GM23338 (cell line): Measurements from ENCODE around the gene ZNF491. TPM values are rescaled to one million over a fixed set of nuclear protein-coding genes. Genes with fewer than 3 reads are reported as not detected.

Source experiments
- ATAC-seq: fragments of 200-7000 bp; cut with Tn5 transposase; 3 replicates; pipeline ENCODE4 v1.9.1; 2020
- DNase-seq: peaks from one replicate; pipeline ENCODE4 v3.0.0-alpha.2; 2015; ENCODE audit warnings: low spot score
- H2AFZ ChIP-seq: fragments of 200-600 bp; sonication (generic); 2 replicates; pipeline ENCODE4 v1.8.0; 2016; ENCODE audit warnings: antibody characterized with exemption, mild to moderate bottlenecking, moderate library complexity
- H3F3A ChIP-seq: fragments of 200-600 bp; sonication (generic); replicated peaks from 2 replicates; pipeline ENCODE4 v1.8.0; 2017; ENCODE audit warnings: antibody characterized with exemption, mixed run types, low read depth
- H3K27ac ChIP-seq: fragments of 200-600 bp; sonication (generic); 2 replicates; pipeline ENCODE4 v1.6.1; 2016; ENCODE audit warnings: low read depth
- H3K27me3 ChIP-seq: fragments of 200-600 bp; sonication (generic); 2 replicates; pipeline ENCODE4 v1.8.0; 2016; ENCODE audit warnings: mild to moderate bottlenecking, mixed run types, moderate library complexity; ENCODE audit not compliant: insufficient read depth
- H3K36me3 ChIP-seq: fragments of 200-600 bp; sonication (generic); 2 replicates; pipeline ENCODE4 v1.8.0; 2016; ENCODE audit warnings: mild to moderate bottlenecking; ENCODE audit not compliant: insufficient read depth
- H3K4me1 ChIP-seq: fragments of 200-600 bp; sonication (generic); 2 replicates; pipeline ENCODE4 v1.8.0; 2016; ENCODE audit warnings: mild to moderate bottlenecking, moderate library complexity; ENCODE audit not compliant: insufficient read depth
- H3K4me2 ChIP-seq: fragments of 200-600 bp; sonication (generic); 2 replicates; pipeline ENCODE4 v1.7.1; 2017; ENCODE audit warnings: mixed run types
- H3K4me3 ChIP-seq: fragments of 200-600 bp; sonication (generic); 2 replicates; pipeline ENCODE4 v1.6.1; 2016; ENCODE audit warnings: mixed run types
- H3K79me2 ChIP-seq: fragments of 200-600 bp; sonication (generic); replicated peaks from 2 replicates; pipeline ENCODE4 v1.8.0; 2017; ENCODE audit warnings: mild to moderate bottlenecking; ENCODE audit not compliant: insufficient read depth
- H3K9me2 ChIP-seq: fragments of 200-600 bp; sonication (generic); 2 replicates; pipeline ENCODE4 v1.8.0; 2017; ENCODE audit not compliant: insufficient read depth
- H4K20me1 ChIP-seq: fragments of 200-600 bp; sonication (generic); replicated peaks from 2 replicates; pipeline ENCODE4 v1.8.0; 2017; ENCODE audit warnings: mild to moderate bottlenecking; ENCODE audit not compliant: insufficient read depth
- H3K27ac Mint-ChIP-seq: 2 replicates; pipeline ENCODE4 v1.8.0; 2020; ENCODE audit warnings: inconsistent platforms, mild to moderate bottlenecking, moderate library complexity, mixed read lengths
- H3K27me3 Mint-ChIP-seq: 3 replicates; pipeline ENCODE4 v1.8.0; 2022; ENCODE audit warnings: low read depth, mild to moderate bottlenecking, moderate library complexity, mixed read lengths, inconsistent platforms; ENCODE audit not compliant: insufficient read depth, poor library complexity
- H3K36me3 Mint-ChIP-seq: 3 replicates; pipeline ENCODE4 v1.8.0; 2021; ENCODE audit warnings: low read depth, mild to moderate bottlenecking, inconsistent platforms, moderate library complexity, mixed read lengths
- H3K4me1 Mint-ChIP-seq: 3 replicates; pipeline ENCODE4 v1.8.0; 2020; ENCODE audit warnings: mild to moderate bottlenecking, inconsistent platforms, mixed read lengths
- H3K4me3 Mint-ChIP-seq: 3 replicates; pipeline ENCODE4 v1.8.0; 2021; ENCODE audit warnings: moderate library complexity, mild to moderate bottlenecking, inconsistent platforms, mixed read lengths
- H3K9me3 Mint-ChIP-seq: 3 replicates; pipeline ENCODE4 v1.8.0; 2020; ENCODE audit warnings: moderate library complexity, mild to moderate bottlenecking, inconsistent platforms, mixed read lengths
- CREB1 ChIP-seq: fragments of 250-450 bp; sonication (Bioruptor Pico); IDR thresholded peaks from 2 replicates; pipeline ENCODE4 v1.5.0; 2020; ENCODE audit warnings: low read depth, mild to moderate bottlenecking, moderate library complexity
- EZH2phosphoT487 ChIP-seq: fragments of 200-600 bp; sonication (generic); IDR thresholded peaks from one replicate; pipeline ENCODE4 v1.8.1; 2018; ENCODE audit warnings: antibody characterized with exemption; ENCODE audit not compliant: unreplicated experiment
- NANOG ChIP-seq: IDR thresholded peaks from 2 replicates; pipeline ENCODE4 v1.6.1; 2016; ENCODE audit warnings: antibody characterized with exemption, borderline replicate concordance
- POLR2AphosphoS5 ChIP-seq: IDR thresholded peaks from 2 replicates; pipeline ENCODE4 v1.6.1; 2016; ENCODE audit warnings: antibody characterized with exemption, low read depth
- STAT1 ChIP-seq: IDR thresholded peaks from one replicate; pipeline ENCODE4 v1.6.1; 2016; ENCODE audit warnings: antibody characterized with exemption; ENCODE audit not compliant: unreplicated experiment
- ZNF331 ChIP-seq: fragments of 250-450 bp; sonication (Bioruptor Pico); IDR thresholded peaks from 2 replicates; pipeline ENCODE4 v1.5.0; 2020; ENCODE audit warnings: low read depth, mild to moderate bottlenecking, moderate library complexity
- polyA plus RNA-seq: library from polyadenylated mRNA; unstranded; fragments of >200 nt; fragmentation: Nextera tagmentation; extraction: Ambion mirVana; gene quantifications from 2 replicates; pipeline ENCODE4 v1.2.1, GENCODE V29; 2016
- total RNA-seq: library from RNA; depleted of rRNA; stranded (reverse); fragments of >200 nt; shearing (Covaris generic); gene quantifications from 2 replicates; pipeline ENCODE4 v1.2.3, GENCODE V29; 2014
- TF ChIP-seq, protein P1 (sequence below): IDR thresholded peaks from 2 replicates; pipeline ENCODE4 v1.6.1; 2016; ENCODE audit warnings: antibody characterized with exemption
- TF ChIP-seq, protein P2 (sequence below): IDR thresholded peaks from one replicate; pipeline ENCODE4 v1.6.1; 2018; ENCODE audit warnings: antibody characterized with exemption; ENCODE audit not compliant: unreplicated experiment
- TF ChIP-seq, protein P3 (sequence below): fragments of 250-450 bp; sonication (Bioruptor Pico); IDR thresholded peaks from 2 replicates; pipeline ENCODE4 v1.5.0; 2020; ENCODE audit warnings: mild to moderate bottlenecking, moderate library complexity

ZNF491 gene
- total and polyA plus RNA-seq, 2 experiments from 2014 or later: 0.32 to 1.3 TPM

DNA sequence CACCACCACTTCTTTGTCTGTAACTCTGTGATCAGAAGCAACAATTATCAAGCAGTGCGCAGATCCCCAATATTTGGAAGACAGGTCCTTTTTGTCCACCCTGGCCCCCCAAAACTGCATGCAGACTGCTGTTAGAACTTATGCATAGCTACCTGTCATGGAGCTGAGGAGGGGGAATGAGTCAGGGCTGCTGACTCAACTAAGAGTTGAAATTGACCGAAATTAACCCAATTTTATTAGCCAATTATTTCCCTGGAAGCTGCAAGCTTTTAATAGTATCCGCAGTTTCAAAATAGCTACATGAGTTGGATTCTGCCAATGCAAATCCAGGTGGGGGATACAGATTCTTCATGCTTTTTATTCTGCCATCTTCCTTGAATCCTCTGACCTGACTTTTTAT, 14.0 kb upstream of the ZNF491 start (continued):
- TF ChIP-seq, protein P1, sequence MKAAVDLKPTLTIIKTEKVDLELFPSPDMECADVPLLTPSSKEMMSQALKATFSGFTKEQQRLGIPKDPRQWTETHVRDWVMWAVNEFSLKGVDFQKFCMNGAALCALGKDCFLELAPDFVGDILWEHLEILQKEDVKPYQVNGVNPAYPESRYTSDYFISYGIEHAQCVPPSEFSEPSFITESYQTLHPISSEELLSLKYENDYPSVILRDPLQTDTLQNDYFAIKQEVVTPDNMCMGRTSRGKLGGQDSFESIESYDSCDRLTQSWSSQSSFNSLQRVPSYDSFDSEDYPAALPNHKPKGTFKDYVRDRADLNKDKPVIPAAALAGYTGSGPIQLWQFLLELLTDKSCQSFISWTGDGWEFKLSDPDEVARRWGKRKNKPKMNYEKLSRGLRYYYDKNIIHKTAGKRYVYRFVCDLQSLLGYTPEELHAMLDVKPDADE: no peak
- TF ChIP-seq EZH2phosphoT487 (no peak), NANOG (no peak), CREB1 (CRISPR knock-in tag) (no peak)
- TF ChIP-seq, protein P2, sequence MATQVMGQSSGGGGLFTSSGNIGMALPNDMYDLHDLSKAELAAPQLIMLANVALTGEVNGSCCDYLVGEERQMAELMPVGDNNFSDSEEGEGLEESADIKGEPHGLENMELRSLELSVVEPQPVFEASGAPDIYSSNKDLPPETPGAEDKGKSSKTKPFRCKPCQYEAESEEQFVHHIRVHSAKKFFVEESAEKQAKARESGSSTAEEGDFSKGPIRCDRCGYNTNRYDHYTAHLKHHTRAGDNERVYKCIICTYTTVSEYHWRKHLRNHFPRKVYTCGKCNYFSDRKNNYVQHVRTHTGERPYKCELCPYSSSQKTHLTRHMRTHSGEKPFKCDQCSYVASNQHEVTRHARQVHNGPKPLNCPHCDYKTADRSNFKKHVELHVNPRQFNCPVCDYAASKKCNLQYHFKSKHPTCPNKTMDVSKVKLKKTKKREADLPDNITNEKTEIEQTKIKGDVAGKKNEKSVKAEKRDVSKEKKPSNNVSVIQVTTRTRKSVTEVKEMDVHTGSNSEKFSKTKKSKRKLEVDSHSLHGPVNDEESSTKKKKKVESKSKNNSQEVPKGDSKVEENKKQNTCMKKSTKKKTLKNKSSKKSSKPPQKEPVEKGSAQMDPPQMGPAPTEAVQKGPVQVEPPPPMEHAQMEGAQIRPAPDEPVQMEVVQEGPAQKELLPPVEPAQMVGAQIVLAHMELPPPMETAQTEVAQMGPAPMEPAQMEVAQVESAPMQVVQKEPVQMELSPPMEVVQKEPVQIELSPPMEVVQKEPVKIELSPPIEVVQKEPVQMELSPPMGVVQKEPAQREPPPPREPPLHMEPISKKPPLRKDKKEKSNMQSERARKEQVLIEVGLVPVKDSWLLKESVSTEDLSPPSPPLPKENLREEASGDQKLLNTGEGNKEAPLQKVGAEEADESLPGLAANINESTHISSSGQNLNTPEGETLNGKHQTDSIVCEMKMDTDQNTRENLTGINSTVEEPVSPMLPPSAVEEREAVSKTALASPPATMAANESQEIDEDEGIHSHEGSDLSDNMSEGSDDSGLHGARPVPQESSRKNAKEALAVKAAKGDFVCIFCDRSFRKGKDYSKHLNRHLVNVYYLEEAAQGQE: no peak

DNA sequence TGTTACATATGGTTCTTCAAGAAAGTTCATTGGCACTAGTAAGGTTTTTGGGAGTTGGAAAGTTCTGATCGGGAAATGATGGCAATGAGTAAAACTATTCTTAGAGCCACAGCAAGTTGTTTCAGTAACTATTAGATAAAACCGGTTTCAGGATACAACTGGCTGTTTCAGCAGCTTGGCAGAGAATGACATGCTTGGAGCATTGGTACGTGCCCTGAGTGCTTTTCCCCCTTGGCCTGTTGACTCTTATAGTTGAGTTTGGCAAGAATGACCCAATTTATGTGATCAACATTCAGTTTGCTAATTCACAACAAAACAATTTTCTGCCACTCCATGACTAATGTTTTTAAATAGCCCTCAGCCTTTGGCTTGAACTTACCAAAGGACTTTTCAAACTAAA, 10.8 kb upstream of the ZNF491 start:
- Histone ChIP-seq H3K27me3 (no peaks in the 10 kb centered on the region), H3K4me1 (no peaks in the 10 kb centered on the region), H2AFZ (no peak overlapping the region), H3K36me3 (no peaks in the 10 kb centered on the region), H4K20me1 (no peaks in the 10 kb centered on the region), H3K4me3 (no peak overlapping the region), H3K27ac (no peak overlapping the region), H3K79me2 (no peaks in the 10 kb centered on the region), H3F3A (no peaks in the 10 kb centered on the region), H3K4me2 (no peak overlapping the region), H3K9me2 (no peaks in the 10 kb centered on the region)
- TF ChIP-seq, protein P3, sequence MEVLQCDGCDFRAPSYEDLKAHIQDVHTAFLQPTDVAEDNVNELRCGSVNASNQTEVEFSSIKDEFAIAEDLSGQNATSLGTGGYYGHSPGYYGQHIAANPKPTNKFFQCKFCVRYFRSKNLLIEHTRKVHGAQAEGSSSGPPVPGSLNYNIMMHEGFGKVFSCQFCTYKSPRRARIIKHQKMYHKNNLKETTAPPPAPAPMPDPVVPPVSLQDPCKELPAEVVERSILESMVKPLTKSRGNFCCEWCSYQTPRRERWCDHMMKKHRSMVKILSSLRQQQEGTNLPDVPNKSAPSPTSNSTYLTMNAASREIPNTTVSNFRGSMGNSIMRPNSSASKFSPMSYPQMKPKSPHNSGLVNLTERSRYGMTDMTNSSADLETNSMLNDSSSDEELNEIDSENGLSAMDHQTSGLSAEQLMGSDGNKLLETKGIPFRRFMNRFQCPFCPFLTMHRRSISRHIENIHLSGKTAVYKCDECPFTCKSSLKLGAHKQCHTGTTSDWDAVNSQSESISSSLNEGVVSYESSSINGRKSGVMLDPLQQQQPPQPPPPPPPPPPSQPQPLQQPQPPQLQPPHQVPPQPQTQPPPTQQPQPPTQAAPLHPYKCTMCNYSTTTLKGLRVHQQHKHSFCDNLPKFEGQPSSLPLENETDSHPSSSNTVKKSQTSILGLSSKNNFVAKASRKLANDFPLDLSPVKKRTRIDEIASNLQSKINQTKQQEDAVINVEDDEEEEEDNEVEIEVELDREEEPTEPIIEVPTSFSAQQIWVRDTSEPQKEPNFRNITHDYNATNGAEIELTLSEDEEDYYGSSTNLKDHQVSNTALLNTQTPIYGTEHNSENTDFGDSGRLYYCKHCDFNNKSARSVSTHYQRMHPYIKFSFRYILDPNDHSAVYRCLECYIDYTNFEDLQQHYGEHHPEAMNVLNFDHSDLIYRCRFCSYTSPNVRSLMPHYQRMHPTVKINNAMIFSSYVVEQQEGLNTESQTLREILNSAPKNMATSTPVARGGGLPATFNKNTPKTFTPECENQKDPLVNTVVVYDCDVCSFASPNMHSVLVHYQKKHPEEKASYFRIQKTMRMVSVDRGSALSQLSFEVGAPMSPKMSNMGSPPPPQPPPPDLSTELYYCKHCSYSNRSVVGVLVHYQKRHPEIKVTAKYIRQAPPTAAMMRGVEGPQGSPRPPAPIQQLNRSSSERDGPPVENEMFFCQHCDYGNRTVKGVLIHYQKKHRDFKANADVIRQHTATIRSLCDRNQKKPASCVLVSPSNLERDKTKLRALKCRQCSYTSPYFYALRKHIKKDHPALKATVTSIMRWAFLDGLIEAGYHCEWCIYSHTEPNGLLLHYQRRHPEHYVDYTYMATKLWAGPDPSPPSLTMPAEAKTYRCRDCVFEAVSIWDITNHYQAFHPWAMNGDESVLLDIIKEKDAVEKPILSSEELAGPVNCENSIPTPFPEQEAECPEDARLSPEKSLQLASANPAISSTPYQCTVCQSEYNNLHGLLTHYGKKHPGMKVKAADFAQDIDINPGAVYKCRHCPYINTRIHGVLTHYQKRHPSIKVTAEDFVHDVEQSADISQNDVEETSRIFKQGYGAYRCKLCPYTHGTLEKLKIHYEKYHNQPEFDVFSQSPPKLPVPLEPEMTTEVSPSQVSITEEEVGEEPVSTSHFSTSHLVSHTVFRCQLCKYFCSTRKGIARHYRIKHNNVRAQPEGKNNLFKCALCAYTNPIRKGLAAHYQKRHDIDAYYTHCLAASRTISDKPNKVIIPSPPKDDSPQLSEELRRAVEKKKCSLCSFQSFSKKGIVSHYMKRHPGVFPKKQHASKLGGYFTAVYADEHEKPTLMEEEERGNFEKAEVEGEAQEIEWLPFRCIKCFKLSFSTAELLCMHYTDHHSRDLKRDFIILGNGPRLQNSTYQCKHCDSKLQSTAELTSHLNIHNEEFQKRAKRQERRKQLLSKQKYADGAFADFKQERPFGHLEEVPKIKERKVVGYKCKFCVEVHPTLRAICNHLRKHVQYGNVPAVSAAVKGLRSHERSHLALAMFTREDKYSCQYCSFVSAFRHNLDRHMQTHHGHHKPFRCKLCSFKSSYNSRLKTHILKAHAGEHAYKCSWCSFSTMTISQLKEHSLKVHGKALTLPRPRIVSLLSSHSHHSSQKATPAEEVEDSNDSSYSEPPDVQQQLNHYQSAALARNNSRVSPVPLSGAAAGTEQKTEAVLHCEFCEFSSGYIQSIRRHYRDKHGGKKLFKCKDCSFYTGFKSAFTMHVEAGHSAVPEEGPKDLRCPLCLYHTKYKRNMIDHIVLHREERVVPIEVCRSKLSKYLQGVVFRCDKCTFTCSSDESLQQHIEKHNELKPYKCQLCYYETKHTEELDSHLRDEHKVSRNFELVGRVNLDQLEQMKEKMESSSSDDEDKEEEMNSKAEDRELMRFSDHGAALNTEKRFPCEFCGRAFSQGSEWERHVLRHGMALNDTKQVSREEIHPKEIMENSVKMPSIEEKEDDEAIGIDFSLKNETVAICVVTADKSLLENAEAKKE (CRISPR knock-in tag): no peak
- TF ChIP-seq STAT1 (no peak), ZNF331 (CRISPR knock-in tag) (no peak), NANOG (no peak), POLR2AphosphoS5 (no peak)
- Mint-ChIP-seq H3K4me3 (no peak overlapping the region), H3K27me3 (no peaks in the 10 kb centered on the region), H3K27ac (no peak overlapping the region), H3K4me1 (no peaks in the 10 kb centered on the region), H3K36me3 (peaks cover 8% of the 10 kb centered on the region; the same call in 2 of the 3 replicates), H3K9me3 (peaks cover 91% of the 10 kb centered on the region)
- no peak for ATAC-seq
- DNase-seq: no peak
